A549 (cell line): ENCODE measurements around the gene KLK7. TPM values are rescaled to one million over a fixed set of nuclear protein-coding genes. Genes with fewer than 3 reads are reported as not detected.
A peak's percentile ranks its signal among the peaks of the same experiment; 100 is the strongest.

ENCODE experiments used
- ATAC-seq, 2 experiments: fragments of 200-7000 bp in 1 of 2; fragments of >200 bp in 1 of 2; cut with Nextera tagmentation in 1 of 2; cut with Tn5 transposase in 1 of 2; 3 replicates each; pipeline versions ENCODE4 v1.8.0 to v1.9.1; 2018 to 2020; ENCODE audit warnings: mild to moderate bottlenecking in 1 of 2, moderate library complexity in 1 of 2
- CTCF ChIA-PET: fragments of 300-600 bp; sonication (Branson Sonifier 250); formaldehyde crosslinking; extraction: SDS; loops from one replicate; lab custom pipeline; 2021; ENCODE audit warnings: antibody characterized with exemption, inconsistent platforms; lab: Yijun Ruan, JAX
- POLR2A ChIA-PET: fragments of 350-600 bp; formaldehyde crosslinking; extraction: SDS; loops from one replicate; lab custom pipeline; 2021; ENCODE audit warnings: antibody characterized with exemption, inconsistent platforms; lab: Yijun Ruan, JAX
- DNase-seq, 2 experiments: peaks; one replicate each; pipeline versions ENCODE4 v3.0.0 to v3.0.0-alpha.2; 2011 to 2016; ENCODE audit warnings: low read depth in 1 of 2, low spot score in 1 of 2
- FAIRE-seq: peaks from 2 replicates; lab custom pipeline; 2011; peaks lifted over from hg19 to GRCh38; lab: Jason Lieb, UNC
- H3K27ac ChIP-seq, 2 experiments: fragments of >200 bp; sonication (Bioruptor Twin); formaldehyde crosslinking; 3 replicates each; pipeline ENCODE4 v1.5.1; 2016 to 2017
- H3K4me1 ChIP-seq: fragments of >200 bp; sonication (Bioruptor Twin); formaldehyde crosslinking; 3 replicates; pipeline ENCODE4 v1.6.1; 2016
- H3K4me2 ChIP-seq: fragments of >200 bp; sonication (Bioruptor Twin); formaldehyde crosslinking; 3 replicates; pipeline ENCODE4 v1.6.1; 2016
- H3K4me3 ChIP-seq: fragments of >200 bp; sonication (Bioruptor Twin); formaldehyde crosslinking; 3 replicates; pipeline ENCODE4 v1.5.1; 2016
- H3K9me3 ChIP-seq: fragments of >200 bp; sonication (Bioruptor Twin); formaldehyde crosslinking; 3 replicates; pipeline ENCODE4 v1.6.1; 2016
- BCL3 ChIP-seq: fragments of >200 bp; sonication (Bioruptor Twin); formaldehyde crosslinking; IDR thresholded peaks from 3 replicates; pipeline ENCODE4 v1.6.1; 2016
- BHLHE40 ChIP-seq: IDR thresholded peaks from 2 replicates; pipeline ENCODE4 v1.6.1; 2012; ENCODE audit warnings: low read depth, low read length, inconsistent platforms
- CBX2 ChIP-seq: fragments of 200-600 bp; sonication (generic); IDR thresholded peaks from 2 replicates; pipeline ENCODE4 v1.6.1; 2016; ENCODE audit warnings: low read depth, mild to moderate bottlenecking, borderline replicate concordance
- CBX8 ChIP-seq: fragments of 200-600 bp; sonication (generic); IDR thresholded peaks from 2 replicates; pipeline ENCODE4 v1.6.1; 2016
- CEBPB ChIP-seq, 2 experiments: fragments of >200 bp in 1 of 2; sonication (Bioruptor Twin) in 1 of 2; formaldehyde crosslinking in 1 of 2; IDR thresholded peaks; 2 replicates each; pipeline ENCODE4 v1.6.1; 2012 to 2016
- CHD4 ChIP-seq: fragments of 200-600 bp; sonication (generic); IDR thresholded peaks from 2 replicates; pipeline ENCODE4 v1.6.1; 2016; ENCODE audit warnings: antibody characterized with exemption, mild to moderate bottlenecking, borderline replicate concordance
- EHMT2 ChIP-seq: fragments of 200-600 bp; sonication (generic); IDR thresholded peaks from 2 replicates; pipeline ENCODE4 v1.6.1; 2016; ENCODE audit warnings: antibody characterized with exemption, low read depth, mild to moderate bottlenecking, moderate library complexity
- EP300 ChIP-seq, 2 experiments: fragments of >200 bp; sonication (Bioruptor Twin); formaldehyde crosslinking; IDR thresholded peaks; 2 replicates in 1 of 2; 3 replicates in 1 of 2; pipeline ENCODE4 v1.6.1; 2016 to 2017
- FOSL2 ChIP-seq, 2 experiments: fragments of 450-650 bp in 1 of 2; fragments of >200 bp in 1 of 2; sonication (Bioruptor Twin) in 1 of 2; formaldehyde crosslinking; IDR thresholded peaks; 2 replicates each; pipeline versions ENCODE4 v1.5.0 to v1.6.1; 2016 to 2020; ENCODE audit warnings: mild to moderate bottlenecking in 1 of 2, moderate library complexity in 1 of 2
- GATA3 ChIP-seq: IDR thresholded peaks from 2 replicates; pipeline ENCODE4 v1.6.1; 2012; ENCODE audit warnings: borderline replicate concordance
- HOXB13 ChIP-seq: fragments of 250-450 bp; sonication (Bioruptor Pico); IDR thresholded peaks from 2 replicates; pipeline ENCODE4 v1.5.0; 2020; ENCODE audit warnings: low read depth, mild to moderate bottlenecking, moderate library complexity
- JUNB ChIP-seq: fragments of >200 bp; sonication (Bioruptor Twin); formaldehyde crosslinking; IDR thresholded peaks from 2 replicates; pipeline ENCODE4 v1.6.1; 2016
- KDM1A ChIP-seq: fragments of 200-600 bp; sonication (generic); IDR thresholded peaks from 2 replicates; pipeline ENCODE4 v1.6.1; 2016; ENCODE audit warnings: low read depth, mild to moderate bottlenecking
- KDM5A ChIP-seq: fragments of 200-600 bp; sonication (generic); IDR thresholded peaks from 2 replicates; pipeline ENCODE4 v1.6.1; 2016; ENCODE audit warnings: antibody characterized with exemption, mild to moderate bottlenecking
- MAX ChIP-seq: IDR thresholded peaks from 2 replicates; pipeline ENCODE4 v1.6.1; 2012
- NFE2L2 ChIP-seq: fragments of 150-350 bp; conservative IDR thresholded peaks from 2 replicates; pipeline ENCODE4 v1.6.1; 2014; ENCODE audit warnings: low read length
- PBX3 ChIP-seq: IDR thresholded peaks from 2 replicates; pipeline ENCODE4 v1.6.1; 2012
- PHF8 ChIP-seq: fragments of 200-600 bp; sonication (generic); IDR thresholded peaks from 2 replicates; pipeline ENCODE4 v1.6.1; 2016; ENCODE audit warnings: low read depth, mild to moderate bottlenecking, antibody characterized with exemption, moderate library complexity, borderline replicate concordance
- POLR2A ChIP-seq: IDR thresholded peaks from 2 replicates; pipeline ENCODE4 v1.6.1; 2012; ENCODE audit warnings: mild to moderate bottlenecking, low read length
- RAD21 ChIP-seq, 2 experiments: fragments of >200 bp in 1 of 2; sonication (Bioruptor Twin) in 1 of 2; formaldehyde crosslinking in 1 of 2; IDR thresholded peaks in 1 of 2; conservative IDR thresholded peaks in 1 of 2; 2 replicates in 1 of 2; 3 replicates in 1 of 2; pipeline ENCODE4 v1.6.1; 2012 to 2018; ENCODE audit warnings: inconsistent platforms in 1 of 2
- REST ChIP-seq: fragments of 200-600 bp; sonication (generic); IDR thresholded peaks from 2 replicates; pipeline ENCODE4 v1.6.1; 2016; ENCODE audit warnings: antibody characterized with exemption, mild to moderate bottlenecking, moderate library complexity
- RNF2 ChIP-seq: fragments of 200-600 bp; sonication (generic); IDR thresholded peaks from 2 replicates; pipeline ENCODE4 v1.6.1; 2016; ENCODE audit warnings: low read depth, mild to moderate bottlenecking, antibody characterized with exemption, moderate library complexity, borderline replicate concordance
- SREBF2 ChIP-seq: fragments of 450-650 bp; IDR thresholded peaks from 2 replicates; pipeline ENCODE4 v1.6.1; 2014; ENCODE audit warnings: mild to moderate bottlenecking, moderate library complexity
- TFCP2L1 ChIP-seq: fragments of 250-450 bp; sonication (Bioruptor Pico); IDR thresholded peaks from 2 replicates; pipeline ENCODE4 v1.5.0; 2021; ENCODE audit warnings: mild to moderate bottlenecking
- ZC3H11A ChIP-seq: fragments of 450-650 bp; IDR thresholded peaks from 2 replicates; pipeline ENCODE4 v1.6.1; 2014; ENCODE audit warnings: antibody characterized with exemption, mild to moderate bottlenecking
- ZFP36 ChIP-seq: fragments of 450-650 bp; IDR thresholded peaks from 2 replicates; pipeline ENCODE4 v1.6.1; 2014; ENCODE audit warnings: borderline replicate concordance; ENCODE audit not compliant: partially characterized antibody
- ZNF302 ChIP-seq: fragments of 250-450 bp; sonication (Bioruptor Pico); IDR thresholded peaks from 2 replicates; pipeline ENCODE4 v1.9.0; 2021; ENCODE audit warnings: inconsistent platforms, mild to moderate bottlenecking, moderate library complexity
- ZSCAN20 ChIP-seq: fragments of 250-450 bp; sonication (Bioruptor Pico); IDR thresholded peaks from 2 replicates; pipeline ENCODE4 v1.8.0; 2022; ENCODE audit warnings: mild to moderate bottlenecking, moderate library complexity
- WGBS: methylation state at CpG from one replicate; pipeline ENCODE4 v1.1.6; 2017; ENCODE audit errors: missing lambda C conversion rate; 5-methylcytosine and 5-hydroxymethylcytosine counted together
- polyA plus RNA-seq, 4 experiments: library from polyadenylated mRNA; depleted of rRNA in 3 of 4; stranded (reverse); fragments of >200 nt; fragmentation: RNase III in 1 of 4; extraction: RNeasy Plus Mini Kit Qiagen cat#74134 plus additional on column Dnase treatment in 1 of 4; gene quantifications; 2 replicates in 3 of 4; 3 replicates in 1 of 4; pipeline ENCODE4 v1.2.3, GENCODE V29; 2011 to 2017

KLK7 gene
- polyA plus RNA-seq, 2 of the 4 experiments (the other 2 are of a cell fraction), result not detected

GRCh38 chr19:51010066-51010795, 26.5 kb upstream of the KLK7 start:
- no peak for TF ChIP-seq ZSCAN20 (CRISPR knock-in tag)
- TF ChIP-seq RAD21 (conservative IDR thresholded peaks at IDR 0.05 in 1 of 2, IDR thresholded peaks at IDR 0.05 in 1 of 2), result no peak
- no peak for TF ChIP-seq HOXB13
- no peak for TF ChIP-seq CBX2
- no peak for TF ChIP-seq POLR2A
- no peak for TF ChIP-seq PBX3
- no peak for TF ChIP-seq ZNF302 (CRISPR knock-in tag)
- no peak for TF ChIP-seq CHD4
- no peak for TF ChIP-seq BCL3
- TF ChIP-seq ZC3H11A, result no peak
- TF ChIP-seq KDM1A, result no peak
- no peak for TF ChIP-seq ZFP36
- TF ChIP-seq CBX8, result no peak
- no peaks in the 10 kb centered on the region for H3K4me1 ChIP-seq
- no peak overlapping the region for H3K4me2 ChIP-seq
- H3K9me3 ChIP-seq, result no peaks in the 10 kb centered on the region
- DNase-seq (no peak), ATAC-seq (peak in 1 of 2 experiments; percentile 29; a peak in 2 of 6 replicates), FAIRE-seq (no peak)
- H3K4me3 ChIP-seq, result no peak overlapping the region
- H3K27ac ChIP-seq, result no peak overlapping the region
- POLR2A ChIA-PET, result no interaction called here
- CTCF ChIA-PET, result interaction anchor here (1.4 to 4.3 kb wide), 3 partner anchors 11 to 88 kb away, joined by 4 to 16 read pairs (median 7); no protein-coding TSS in a partner anchor
- WGBS, result 9% methylated on average over 4 of the region's 4 CpGs

- DNase-seq (no peak), FAIRE-seq (no peak), ATAC-seq (0 out of 6 replicates have a peak, but pooled peaks of 1 of the 2 experiments have one; percentile 6)
- POLR2A ChIA-PET, result interaction anchor here (0.7 kb wide), 1 partner anchor 137 kb away, joined by 3 read pairs; no protein-coding TSS in a partner anchor
- TF ChIP-seq KDM5A (no peak), RNF2 (no peak), BHLHE40 (no peak), SREBF2 (no peak), EP300 (IDR thresholded peaks at IDR 0.05) (no peak), JUNB (no peak), EHMT2 (no peak), CHD4 (no peak), PHF8 (no peak), GATA3 (no peak), TFCP2L1 (no peak), REST (no peak), CEBPB (IDR thresholded peaks at IDR 0.05) (no peak), NFE2L2 (no peak), FOSL2 (IDR thresholded peaks at IDR 0.05) (no peak), FOSL2 (CRISPR knock-in tag; IDR thresholded peaks at IDR 0.05) (no peak), MAX (no peak)
- Histone ChIP-seq H3K4me1 (no peaks in the 10 kb centered on the region), H3K27ac (no peak overlapping the region), H3K4me2 (no peak overlapping the region), H3K9me3 (no peaks in the 10 kb centered on the region), H3K4me3 (no peak overlapping the region)
- CTCF ChIA-PET, result interaction anchor here (1.4 to 4.3 kb wide), 2 partner anchors 12 to 30 kb away, joined by 4 to 16 read pairs; no protein-coding TSS in a partner anchor
- 24% methylated on average over 10 of the region's 19 CpGs for WGBS
Measured at GRCh38 chr19:51009061-51009891, 25.6 kb upstream of the KLK7 start.
